HG02759 (cell line): ENCODE measurements around the gene TMEM187.

Source experiments
- ATAC-seq: cut with Tn5 transposase; IDR thresholded peaks from one replicate; pipeline ENCODE4 v1.9.1; 2021; ENCODE audit warnings: mild to moderate bottlenecking, moderate library complexity; ENCODE audit not compliant: unreplicated experiment

The TMEM187 gene

DNA sequence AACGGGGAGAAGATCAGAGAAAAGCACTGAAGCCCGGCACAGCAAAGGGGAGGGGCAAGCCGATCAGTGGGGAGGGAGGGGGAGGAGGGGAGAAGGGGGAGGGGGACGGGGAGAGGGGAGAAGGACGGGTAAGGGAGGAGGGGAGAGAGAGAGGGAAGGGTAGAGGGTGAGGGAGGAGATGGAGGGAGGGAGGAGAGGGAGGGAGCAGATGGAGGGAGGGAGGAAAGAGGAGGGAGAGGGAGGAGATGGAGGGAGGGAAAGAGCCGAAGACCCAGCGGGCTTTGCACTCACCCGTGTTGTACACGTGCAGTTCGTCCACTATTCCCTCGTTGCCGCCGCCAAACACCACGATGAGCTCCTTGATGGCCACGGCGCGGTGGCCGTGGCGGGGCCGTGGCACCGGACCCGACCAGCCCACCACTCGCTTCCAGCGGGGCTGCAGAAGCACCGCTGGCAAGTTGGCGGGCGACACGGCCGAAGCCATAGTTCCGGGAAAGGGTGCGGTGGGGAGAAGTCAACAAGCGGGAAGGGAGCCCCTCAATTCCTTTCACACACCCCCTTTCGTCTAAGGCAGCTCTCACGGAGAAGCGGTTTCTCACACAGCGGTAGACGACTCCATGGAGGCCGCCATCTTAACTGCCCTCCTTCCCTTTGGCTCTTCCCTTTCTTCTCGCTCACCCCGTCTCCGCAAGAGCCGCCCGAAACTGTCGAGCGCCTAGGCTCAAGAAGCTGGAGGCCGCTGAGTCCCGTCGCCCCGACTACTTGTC lies 2.0 kb upstream of the TMEM187 start:
- no peak for ATAC-seq

DNA sequence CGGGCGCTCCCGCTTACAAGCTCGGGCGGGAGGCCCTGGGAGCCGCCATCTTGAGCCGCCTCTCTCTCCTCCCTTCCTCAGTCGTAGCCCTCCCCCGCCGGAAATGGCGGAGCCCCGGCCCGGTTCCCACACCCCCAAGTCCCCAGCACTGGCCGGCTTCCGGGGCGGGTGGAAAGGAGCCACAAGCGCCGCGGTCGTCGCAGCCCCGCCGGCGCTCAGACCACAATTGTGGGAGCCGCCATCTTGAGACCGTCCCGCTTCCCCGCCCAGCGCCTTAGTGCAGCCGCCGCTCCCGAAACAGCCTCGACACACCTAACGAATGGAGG lies 1.5 kb upstream of the TMEM187 start:
- ATAC-seq, result peak; percentile 38

GRCh38 chrX:153971450-153972367 lies 845 bp upstream of the TMEM187 start, which contains the start of gene HCFC1:
Gene HCFC1 (minus strand): TSS chrX:153971818. CDS start chrX:153970840, 978 bp downstream.
- ATAC-seq, result peak; percentile 47

GRCh38 chrX:153973127-153974002 lies 811 bp downstream of the TMEM187 start:
- ATAC-seq, result no peak

GRCh38 chrX:153974003-153974725 lies 1.6 kb downstream of the TMEM187 start:
- ATAC-seq, result no peak

- no peak for ATAC-seq
Observed at GRCh38 chrX:153974726-153975286, 2.3 kb downstream of the TMEM187 start.

DNA sequence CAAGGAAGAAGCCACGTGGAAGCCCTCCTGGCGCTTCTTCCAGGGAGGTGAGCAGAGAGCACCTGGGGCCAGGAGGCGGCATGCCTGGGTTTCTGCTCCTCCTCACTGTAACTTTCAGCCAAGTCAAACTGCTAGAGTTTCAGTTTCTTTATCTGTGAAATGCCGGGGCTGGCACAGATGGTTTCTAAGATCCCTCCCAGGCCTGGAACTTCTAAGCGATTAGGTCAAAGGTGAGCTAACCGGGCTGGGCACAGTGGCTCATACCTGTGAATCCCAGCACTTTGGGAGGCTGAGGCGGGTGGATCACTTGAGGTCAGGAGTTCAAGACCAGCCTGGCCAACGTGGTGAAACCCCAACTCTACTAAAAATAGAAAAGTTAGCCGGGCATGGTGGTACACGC lies 7.8 kb downstream of the TMEM187 start:
- ATAC-seq, result peak; percentile 45

GRCh38 chrX:153981231-153981630 lies 8.7 kb downstream of the TMEM187 start:
- ATAC-seq, result no peak

- ATAC-seq, result no peak
Observed at GRCh38 chrX:153981771-153982533, 9.4 kb downstream of the TMEM187 start.

DNA sequence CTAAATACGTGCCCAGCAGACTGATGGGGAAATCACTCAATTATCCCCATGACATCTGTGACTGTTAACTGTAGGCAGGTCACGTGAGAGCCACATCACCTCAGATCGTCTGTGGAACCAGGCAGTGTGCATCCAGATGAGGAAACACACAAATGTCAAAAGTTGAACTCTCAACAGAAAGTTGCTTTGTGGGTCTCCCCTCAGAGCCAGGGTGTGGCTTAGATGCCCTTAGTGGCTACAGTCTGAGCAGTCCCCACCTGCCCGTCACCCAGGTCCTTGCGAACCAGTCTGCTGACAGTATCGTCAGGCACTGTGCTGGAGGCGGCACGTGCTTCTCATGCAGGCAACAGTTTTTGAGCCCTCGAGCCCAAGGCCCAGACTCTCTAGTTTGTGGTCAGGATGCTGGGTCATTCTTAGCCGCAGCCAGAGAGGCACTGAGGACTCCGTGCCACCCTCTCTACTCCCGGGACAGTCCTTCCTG lies 10.8 kb downstream of the TMEM187 start:
- no peak for ATAC-seq

DNA sequence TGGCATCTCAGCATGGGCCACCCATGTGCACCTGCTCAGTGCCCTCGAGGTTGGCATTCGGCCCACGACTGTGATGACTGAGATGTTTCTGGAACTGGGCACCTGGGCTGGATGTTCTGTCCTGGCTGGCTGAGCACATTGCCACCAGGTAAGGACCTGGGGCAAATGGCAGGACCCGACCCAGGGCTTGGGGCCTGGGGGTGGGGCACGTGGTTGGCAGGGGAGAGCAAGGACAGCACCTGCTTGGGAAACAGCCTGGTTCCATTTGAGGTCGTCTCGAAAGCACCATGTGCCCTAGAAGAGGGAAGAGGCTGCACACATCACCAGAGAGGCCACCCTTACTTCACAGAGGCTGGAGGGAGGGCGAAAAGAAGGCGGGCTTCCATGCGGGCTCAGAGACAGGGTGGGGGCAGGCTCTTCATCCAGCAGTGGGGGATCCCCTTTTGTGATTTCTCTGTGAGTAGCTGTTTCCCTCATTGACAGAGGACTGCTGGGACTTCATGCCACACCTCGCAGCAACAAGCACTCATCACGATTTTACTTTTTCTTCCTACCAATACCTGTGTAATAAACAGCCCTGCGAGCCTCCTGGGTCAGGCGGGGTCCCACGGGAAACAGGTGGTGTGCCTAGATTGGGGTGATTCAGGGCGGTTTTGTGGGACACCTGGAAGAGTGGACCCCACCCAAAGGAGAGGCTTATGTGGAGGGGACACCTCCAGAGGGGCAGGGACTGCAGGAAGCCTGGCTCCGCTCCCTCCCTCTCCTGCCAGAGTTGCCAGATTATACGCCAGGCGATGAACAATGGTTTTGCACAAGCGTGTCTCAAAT lies 12.0 kb downstream of the TMEM187 start:
- peak; percentile 47 for ATAC-seq

DNA sequence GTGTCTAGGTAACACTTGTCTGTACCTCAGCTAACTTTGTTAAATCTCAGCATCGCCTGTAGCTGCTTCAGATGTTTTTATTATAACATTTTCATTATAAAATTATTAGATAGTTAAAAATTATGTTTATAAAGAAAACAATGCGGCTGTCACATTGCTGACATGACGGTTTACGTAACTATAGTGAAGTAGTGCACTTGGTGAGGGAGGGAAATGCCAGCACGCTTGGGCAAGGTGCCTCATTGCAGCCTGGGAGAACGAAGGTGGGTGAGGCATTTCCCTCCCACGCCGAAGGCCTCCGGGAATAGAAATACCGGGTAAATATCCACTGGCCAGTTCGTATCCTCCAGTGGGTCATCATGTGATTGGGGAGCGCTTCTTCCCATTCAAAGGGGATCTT lies 15.9 kb downstream of the TMEM187 start:
- no peak for ATAC-seq

DNA sequence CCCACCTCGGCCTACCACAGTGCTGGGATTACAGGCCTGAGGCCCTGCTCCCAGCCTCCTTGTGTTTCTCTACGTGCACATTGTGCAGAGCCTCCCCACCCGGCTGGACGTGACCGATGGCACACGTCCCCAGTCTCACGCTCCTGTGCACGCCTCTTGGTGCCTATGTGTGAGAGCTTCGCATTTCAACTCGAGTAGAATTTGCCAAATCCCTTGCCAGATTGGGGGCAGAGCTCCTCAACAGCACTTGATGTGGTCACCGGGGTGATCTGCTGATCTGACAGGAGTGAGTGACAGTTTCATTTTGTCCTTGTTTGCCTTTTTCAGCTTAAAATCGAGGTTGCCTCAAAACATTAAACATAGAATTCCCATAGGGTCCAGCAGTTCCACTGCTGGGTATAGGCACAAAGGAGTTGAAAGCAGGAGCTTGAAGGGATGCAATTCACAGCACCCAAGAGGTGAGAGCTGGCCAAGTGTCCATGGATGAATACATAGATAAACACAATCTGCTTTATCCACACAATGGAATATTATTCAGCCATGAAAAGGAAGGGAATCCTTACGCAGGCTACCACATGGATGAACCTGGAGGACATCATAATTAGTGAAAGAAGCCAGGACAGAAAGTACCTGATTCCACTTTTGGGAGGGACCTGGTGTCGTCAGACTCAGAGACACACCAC lies 17.6 kb downstream of the TMEM187 start:
- ATAC-seq, result no peak

DNA sequence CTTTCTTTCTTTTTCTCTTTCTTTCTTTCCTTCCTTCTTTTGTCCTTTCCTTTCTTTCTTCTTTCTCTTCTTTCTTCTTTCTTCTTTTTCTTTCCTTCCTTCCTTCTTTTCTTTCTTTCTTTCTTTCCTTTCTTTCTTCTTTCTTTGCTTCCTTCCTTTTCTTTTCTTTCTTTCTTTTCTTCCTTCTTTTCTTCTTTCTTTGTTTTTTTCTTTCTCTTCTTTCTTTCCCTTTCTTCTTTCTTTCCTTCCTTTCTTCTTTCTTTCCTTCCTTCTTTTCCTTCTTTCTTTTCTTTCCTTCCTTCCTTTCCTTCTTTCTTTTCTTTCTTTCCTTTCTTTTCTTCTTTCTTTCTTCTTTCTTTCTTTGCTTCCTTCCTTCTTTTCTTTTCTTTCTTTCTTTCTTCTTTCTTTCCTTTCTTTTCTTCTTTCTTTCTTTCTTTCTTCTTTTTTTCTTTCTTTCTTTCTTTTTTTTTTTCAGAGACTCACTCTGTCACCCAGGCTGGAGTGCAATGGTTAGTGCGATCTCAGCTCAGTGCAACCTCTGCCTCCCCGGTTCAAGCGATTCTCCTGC lies 18.5 kb downstream of the TMEM187 start:
- ATAC-seq, result no peak

- ATAC-seq, result no peak
Observed at GRCh38 chrX:153992180-153992579, 19.6 kb downstream of the TMEM187 start.

DNA sequence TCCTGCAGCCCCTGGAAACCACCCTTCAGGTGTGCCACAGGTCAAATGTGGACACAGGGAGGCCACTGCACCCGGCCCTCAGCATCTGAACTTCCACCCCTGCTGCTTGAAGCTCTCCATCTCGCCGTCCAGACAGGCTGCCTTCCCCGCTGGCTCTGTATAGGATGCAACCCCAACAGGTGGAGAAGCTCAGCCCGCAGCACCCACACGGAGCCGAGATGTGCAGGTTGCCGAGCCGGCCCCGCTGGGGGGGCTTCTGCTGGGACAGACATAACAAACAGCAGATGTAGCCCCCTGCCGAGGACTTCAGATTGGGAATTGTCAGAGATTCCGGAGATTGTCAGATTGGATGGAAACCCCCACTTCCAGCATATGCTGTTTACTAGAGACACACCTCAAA lies 20.5 kb downstream of the TMEM187 start:
- no peak for ATAC-seq

GRCh38 chrX:153993978-153994377 lies 21.4 kb downstream of the TMEM187 start:
- no peak for ATAC-seq
